Measurements from ENCODE around the gene ANKRD27.
A peak's percentile ranks its signal among the peaks of the same experiment; 100 is the strongest.
"Not testable (repeated sequence)": the region's sequence is repeated elsewhere in the genome, so short reads cannot be mapped to it uniquely, and the experiment has no call there.

ANKRD27 gene

DNA sequence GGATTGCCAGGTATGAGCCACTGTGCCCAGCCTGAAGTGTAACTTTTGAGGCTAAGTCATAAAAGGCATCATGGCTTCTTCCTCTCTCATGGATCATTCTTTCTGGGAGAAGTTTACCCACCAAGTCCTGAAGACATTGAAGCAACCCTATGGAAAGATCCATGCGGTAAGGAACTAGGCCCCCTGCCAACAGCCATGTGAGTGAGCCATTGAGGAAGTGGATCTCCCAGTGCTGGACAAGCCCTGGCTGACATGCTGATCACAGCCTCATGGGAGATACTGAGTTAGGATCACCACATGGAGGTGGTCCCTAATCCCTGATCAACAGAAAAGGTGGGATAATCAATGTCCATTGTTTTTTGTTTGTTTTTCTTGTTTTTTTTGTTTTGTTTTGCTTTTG, 13.3 kb upstream of the ANKRD27 start:
- no peak for DNase-seq (ENCODE audit: low read depth in 2 of 2)

DNA sequence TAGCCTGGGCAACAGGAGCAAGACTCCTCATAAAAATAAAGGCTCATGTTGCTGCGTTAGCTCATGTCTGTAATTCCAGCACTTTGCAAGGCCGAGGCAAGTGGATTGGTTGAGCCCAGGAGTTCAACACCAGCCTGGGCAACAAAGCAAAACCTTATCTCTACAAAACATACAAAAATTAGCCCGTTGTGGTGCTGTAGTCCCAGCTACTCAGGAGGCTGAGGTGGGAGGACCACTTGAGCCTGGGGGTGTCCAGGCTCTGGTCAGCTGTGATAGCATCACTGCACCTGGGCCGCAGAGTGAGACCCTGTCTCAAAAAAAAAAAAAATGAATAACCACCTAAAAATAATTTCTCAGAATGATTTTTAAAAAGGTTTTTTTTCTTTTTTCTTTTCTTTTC, 12.7 kb upstream of the ANKRD27 start:
- no peak for DNase-seq (ENCODE audit: low read depth in 2 of 2)

DNA sequence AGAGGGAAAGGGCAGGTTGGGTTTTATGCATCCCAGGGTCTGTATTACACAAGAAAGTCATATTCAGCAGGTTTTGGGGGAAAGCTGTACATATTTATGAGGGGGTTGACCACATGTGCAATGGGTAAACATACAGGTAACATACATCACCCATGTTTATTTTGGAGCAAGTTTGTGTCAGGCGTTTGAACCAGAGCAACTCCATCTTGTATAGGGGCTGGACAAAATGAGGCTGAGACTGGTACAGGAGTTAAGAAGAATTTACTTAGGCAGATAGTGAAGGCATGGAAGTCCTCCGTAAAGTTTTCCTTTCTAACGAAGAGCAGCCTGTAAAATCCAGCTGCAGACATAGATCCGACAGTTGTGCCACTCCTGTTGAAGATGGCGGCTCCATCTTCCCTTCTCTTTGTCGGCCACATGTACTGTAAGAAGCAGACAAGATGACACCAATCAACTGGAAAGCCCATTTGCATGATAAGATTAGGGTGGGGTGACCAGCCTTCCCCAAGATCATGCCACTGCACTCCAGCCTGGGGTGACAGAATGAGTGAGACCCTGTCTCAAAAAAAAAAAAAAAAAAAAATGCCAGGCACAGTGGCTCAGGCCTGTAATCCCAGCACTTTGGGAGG, 12.0 kb upstream of the ANKRD27 start:
- DNase-seq (ENCODE audit: low read depth in 2 of 2), result no peak

DNA sequence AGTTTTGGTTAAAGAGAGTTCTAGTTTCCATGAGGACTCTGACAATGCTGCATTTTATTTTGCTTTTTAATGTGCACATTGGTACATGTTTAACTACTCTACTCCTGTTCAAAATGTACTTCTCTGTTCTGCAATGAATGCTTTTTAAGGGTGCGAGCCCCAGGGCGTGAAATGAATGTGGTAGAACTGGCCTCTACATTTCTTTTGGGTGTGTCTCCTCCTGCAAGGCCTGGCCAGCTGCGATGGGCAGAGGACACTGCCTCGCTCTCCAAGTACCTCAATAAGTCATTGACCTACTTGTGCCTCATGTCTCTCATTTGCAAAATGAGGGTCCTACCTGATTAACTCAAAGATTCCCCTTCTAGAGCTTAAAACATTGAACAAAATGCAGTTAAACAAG, 7.3 kb upstream of the ANKRD27 start:
- DNase-seq (ENCODE audit: low read depth in 2 of 2), result no peak

DNA sequence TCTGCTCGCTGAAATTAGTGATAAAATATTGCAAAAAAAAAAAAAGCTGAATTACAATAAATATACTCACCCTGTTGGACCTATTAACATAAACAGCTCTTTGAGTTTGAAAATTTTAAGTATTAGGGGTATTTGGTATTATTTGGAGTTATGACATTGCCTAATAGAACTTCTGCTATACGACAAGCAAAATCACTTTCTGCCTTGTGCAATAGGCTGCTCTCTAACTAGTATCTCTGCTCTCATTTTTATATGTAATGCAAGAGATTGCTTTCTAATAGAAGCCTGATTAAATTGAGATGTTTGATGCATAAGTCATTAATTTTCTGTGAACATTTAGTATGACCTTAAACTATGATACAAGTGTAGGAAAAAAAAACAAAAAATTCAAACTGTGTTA, 6.0 kb upstream of the ANKRD27 start:
- DNase-seq (ENCODE audit: low read depth in 2 of 2), result no peak

DNA sequence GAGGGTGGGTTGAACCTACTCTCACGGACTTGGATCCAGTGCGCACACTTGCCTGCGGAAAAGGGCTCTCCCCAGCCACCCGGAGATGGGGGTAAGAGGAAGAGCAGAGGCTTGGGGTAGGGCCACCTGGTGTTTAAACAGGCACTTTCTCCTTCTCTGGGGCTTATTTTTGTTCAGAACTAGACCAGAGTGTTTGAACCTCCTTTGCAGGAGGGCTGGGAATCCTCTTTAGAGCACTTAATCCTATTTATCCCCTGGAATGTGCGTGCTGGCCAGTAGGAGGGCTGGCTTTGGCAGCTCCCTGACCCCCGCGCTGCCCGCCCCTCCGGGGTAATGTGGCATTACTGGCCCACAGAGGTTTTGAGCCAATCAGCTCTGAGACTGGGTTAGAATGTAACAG, 2.7 kb upstream of the ANKRD27 start:
- DNase-seq (ENCODE audit: low read depth in 2 of 2), result no peak

DNA sequence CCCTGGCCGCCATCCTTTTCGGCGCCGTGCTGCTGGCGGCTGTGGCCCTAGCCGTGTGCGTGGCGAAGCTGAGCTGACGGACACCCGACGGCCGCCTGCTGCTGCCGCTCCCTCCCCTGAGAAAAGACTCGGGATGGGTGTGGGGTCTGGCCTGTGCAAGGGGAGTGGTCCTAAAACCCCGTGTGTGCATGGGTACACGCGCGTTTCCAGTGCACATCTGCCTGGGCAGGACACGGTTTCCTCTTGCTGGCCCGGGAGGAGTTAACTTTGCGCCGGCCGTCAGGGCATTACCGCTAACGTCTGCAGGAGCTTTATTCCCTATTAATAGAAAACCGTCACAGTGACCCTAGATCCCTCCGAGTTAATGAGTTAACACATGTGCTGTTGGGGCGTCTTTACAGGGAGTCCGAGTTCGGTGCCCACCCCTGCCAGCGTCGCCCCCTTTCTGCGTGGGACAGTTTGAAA, 1.9 kb upstream of the ANKRD27 start:
- DNase-seq (ENCODE audit: low read depth in 2 of 2), result no peak

DNA sequence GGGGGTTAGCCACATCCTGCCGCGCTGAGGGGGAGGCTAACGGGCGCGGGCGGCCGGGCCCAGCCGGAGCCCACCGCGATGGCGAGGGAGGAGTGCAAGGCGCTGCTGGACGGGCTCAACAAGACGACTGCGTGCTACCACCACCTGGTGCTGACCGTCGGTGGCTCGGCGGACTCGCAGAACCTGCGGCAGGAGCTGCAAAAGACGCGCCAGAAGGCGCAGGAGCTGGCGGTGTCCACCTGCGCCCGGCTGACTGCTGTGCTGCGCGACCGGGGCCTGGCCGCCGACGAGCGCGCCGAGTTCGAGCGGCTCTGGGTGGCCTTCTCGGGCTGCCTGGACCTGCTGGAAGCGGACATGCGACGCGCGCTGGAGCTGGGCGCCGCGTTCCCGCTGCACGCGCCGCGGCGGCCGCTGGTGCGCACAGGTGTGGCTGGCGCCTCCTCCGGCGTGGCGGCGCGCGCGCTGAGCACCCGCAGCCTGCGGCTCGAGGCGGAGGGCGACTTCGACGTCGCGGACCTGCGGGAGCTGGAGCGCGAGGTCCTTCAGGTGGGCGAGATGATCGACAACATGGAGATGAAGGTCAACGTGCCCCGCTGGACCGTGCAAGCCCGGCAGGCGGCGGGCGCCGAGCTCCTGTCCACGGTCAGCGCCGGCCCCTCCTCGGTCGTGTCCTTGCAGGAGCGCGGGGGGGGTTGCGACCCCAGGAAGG, 1.4 kb upstream of the ANKRD27 start:
- no peak for DNase-seq (ENCODE audit: low read depth in 2 of 2)

DNA sequence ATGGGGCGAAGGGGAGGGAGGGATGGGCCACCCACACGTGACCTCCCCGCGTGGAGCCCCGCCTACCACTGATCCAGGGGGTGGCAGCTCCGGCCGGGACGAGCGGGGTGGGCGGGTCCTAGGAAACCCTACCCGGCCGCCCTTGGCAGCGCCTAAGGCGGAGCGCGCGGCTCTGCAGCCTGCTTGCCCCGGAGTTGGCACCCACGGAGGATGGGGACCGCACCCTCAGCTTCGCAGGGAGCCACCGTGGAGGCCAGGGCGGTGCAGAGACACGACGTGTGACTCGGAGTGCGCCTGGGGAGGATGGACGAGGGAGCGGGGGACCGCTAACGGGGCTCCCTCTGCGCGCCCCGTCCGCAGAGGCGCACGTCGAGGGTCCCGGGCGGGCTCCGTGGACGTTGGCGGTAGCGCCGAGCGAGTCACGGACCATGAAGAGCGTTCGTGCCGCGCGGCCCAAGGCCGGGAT, 773 bp upstream of the ANKRD27 start, which contains the start of gene RGS9BP:
RGS9BP (plus strand) TSS at position 129 of the 466 bp plus-strand sequence. CDS start 416 bp downstream, outside the sequence.
- DNase-seq (ENCODE audit: low read depth in 2 of 2), result peak; percentile 21 to 46

DNA sequence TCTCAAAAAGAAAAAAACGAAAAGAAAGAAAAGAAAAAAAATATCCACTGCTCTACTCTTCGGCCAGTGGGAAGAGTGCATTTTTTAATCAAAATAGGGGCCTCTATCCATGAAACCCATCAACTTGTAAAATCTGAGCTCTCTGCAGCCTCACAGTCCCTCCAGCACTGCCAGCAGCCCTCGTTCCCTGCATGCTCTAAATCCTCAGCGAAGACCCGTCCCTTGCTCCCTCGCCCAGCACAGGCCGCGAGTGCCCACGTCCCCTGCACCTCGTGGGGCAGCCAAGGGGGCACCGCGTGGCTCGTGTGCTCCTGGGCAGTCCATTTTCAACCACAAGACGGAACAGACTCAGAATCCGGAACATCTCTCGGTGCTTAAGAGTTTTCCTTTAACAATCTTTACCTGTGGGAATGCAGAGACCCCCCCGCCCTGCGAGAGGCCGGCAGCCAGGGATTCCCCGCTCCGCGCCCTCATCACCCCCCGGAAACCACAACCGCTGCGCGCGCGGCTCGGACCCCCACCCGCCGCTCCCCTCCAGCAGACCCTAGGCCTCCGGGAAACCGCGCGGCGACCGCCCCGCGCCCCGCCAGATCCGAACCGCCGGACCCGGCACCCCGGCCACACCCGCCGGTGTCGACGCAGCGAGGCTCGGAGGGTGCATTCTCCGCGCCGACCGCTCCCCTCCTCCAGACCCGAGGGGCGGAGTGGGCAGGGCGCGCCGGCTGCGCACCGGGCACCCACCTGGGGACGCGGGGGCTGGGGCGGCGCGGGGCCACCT, 638 bp downstream of the ANKRD27 start:
- no peak for DNase-seq (ENCODE audit: low read depth in 2 of 2)

DNA sequence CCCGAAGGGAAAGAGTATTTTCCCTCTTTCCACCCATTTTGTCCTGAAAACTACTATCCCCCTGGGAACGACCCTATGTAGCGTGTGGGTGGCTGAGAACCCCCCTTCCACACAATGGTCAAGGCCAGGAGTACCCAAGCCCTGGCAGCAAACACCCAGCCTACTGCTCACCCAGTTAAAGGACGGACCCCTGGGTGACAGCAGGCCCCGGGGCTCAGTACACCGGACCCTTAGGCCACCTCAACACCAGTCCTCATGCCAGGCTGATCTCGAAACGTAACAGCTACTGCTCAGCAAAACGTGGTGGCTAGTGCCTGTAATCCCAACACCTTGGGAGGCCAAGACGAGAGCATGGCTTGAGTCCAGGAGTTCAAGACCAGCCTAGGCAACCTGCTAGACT, 1.4 kb downstream of the ANKRD27 start:
- no peak for DNase-seq (ENCODE audit: low read depth in 2 of 2)

DNA sequence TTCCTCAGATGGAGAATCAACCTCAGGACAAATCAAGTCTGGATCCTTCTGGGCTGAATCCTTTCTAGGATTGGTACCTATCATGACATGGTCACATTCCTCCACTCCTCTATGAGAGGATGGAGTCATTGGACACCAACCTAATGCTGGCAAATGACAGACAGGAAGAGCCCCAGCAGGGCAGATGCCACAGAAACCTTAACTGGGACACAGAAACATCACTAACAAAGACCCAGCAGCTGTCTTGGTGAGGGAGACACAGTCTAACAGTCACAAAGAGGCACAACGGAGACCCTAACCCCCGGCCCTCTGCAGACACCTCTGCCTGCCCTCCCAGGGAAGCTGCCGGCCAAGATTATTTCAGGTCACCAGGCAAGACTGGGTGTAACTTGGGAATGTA, 2.1 kb downstream of the ANKRD27 start:
- no peak for DNase-seq (ENCODE audit: low read depth in 2 of 2)

DNA sequence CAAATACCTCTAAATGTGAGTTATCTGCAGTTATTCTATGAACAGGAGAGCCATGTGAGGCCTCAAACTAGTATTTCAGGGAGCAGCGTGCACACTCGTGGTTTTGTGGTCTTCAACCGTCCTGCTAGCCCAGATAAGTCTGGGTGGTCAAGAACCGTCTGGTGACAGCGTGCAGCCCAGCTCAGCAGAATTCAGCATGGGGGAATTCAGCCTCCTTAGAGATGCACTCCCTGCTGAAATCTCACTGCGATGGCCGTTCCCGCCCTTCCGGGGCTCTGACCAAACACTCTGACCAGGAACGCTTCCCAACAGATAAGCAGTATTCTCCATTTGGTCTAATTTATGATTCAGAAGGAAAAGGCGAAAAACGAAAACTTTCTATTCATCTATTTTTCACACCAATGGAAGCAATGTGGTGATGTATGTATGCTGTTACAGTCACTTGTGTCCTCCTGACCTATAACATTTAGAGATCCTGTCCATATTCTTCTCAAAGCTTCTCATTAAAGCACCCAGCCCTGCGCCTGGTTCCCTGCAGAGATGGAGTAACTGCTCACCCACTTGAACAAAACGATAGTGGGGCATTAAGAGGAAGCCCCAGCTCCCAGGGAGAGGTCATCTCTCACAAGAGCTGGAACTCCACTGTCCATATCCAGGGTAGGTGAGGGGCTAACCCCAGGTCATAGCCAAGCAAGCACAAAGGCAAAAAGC, 2.9 kb downstream of the ANKRD27 start:
- DNase-seq (ENCODE audit: low read depth in 2 of 2), result no peak

DNA sequence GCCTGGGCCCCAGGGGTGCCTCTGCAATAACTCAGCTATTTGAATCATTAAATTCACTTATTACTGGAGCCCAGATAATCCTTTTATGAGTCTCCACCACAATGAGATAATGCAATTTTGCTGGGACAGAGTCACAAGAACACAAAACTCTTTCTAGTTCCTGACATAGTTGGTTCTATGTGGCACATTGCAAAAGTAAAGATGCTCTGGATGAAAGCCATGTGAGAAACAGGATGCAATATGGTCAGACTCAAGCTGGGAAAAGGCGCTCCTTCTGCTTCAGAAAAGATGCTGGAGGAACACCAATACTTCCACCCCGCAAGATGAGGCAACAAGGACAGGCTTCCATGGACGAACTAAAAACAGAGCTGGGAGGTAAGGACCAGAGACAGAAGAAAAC, 5.7 kb downstream of the ANKRD27 start:
- no peak for DNase-seq (ENCODE audit: low read depth in 2 of 2)

DNA sequence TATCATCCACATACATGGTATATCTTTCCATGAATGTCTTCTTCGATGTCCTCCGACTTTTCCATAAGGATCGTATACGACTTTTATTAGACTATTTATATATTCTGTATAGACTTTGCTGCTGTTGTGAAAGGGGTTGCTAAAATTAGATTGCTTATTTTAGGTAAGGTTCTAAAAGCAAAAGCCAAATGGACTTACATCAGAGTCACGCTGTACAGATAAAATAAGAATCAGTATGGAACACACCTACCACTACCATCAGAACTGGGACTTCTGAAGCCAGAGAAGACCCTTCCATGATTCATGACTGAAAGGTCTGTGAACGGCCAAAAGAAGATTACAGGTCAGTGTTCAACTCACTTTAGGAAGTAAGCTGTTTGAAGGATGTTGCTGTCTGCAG, 8.9 kb downstream of the ANKRD27 start:
- DNase-seq (ENCODE audit: low read depth in 2 of 2), result no peak

DNA sequence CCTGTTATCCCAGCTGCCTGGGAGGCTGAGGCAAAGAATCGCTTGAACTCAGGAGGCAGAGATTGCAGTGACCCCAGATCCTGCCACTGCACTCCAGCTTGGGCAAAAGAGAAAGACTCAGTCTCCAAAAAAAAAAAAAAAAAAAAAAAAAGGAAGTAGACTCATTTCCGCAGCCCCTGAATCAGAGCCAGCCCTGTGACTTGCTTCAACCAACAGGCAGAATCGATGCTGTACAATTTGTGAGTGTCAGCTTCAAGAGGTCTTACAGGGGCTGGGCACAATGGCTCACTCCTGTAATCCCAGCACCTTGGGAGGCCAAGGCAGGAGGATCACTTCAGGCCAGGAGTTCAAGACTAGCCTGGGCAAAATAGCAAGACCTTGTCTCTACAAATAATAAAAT, 12.8 kb downstream of the ANKRD27 start:
- DNase-seq (ENCODE audit: low read depth in 2 of 2), result no peak

DNA sequence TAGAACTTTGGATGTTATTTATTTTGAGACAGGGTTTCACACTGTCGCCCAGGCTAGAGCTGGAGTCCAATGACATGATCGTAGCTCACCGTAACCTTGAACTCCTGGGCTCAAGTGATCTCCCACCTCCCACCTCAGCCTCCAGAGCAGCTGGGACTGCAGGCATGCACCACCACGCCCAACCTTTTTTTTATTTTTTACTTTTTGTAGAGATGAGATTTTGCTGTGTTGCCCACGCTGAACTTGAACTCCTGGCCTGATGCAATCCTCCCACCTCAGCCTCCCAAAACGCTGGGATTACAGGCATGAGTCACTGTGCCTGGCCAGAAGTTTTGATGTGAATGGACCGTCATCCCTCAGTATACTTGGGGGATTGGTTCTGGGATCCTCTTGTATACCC, 13.7 kb downstream of the ANKRD27 start:
- no peak for DNase-seq (ENCODE audit: low read depth in 2 of 2)

DNA sequence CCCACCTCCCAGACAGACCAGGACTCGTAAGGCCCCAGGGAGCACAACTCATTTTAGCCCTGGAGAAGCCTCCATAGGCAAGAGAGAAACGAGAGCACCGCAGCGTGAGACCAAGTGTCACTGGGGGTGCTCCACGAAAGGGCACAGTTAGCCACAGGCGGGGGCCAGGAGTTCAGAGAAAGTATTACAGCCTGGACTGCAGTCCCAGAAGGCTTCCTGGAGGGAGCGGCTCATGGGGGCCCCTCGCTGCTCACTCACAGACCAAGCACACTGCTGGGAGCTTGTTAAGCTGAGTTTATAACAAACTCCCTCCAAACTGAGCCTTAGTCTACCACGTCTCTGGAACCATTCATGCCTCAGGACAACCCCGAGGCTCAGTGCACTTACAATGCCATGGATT, 16.5 kb downstream of the ANKRD27 start:
- DNase-seq (ENCODE audit: low read depth in 2 of 2), result no peak

DNA sequence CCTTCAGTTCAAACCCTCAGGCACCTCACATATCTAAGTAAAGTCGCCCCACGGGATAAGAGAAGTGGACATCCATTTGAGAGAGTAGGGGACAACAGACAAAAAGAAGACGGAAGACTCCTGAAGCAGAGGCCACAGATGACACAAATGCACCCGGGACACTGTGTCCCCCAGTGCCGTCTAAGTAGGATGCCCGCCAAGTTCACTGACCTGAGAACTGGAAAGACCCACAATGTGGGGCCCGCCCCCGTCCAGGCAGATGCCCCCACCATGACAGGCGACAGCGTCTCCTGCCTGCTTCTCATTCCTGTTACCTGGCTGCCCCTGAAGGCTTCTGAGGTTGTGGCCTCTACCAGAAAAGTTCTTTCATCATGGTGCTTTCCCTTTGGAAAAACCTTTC, 16.9 kb downstream of the ANKRD27 start:
- no peak for DNase-seq (ENCODE audit: low read depth in 2 of 2)

DNA sequence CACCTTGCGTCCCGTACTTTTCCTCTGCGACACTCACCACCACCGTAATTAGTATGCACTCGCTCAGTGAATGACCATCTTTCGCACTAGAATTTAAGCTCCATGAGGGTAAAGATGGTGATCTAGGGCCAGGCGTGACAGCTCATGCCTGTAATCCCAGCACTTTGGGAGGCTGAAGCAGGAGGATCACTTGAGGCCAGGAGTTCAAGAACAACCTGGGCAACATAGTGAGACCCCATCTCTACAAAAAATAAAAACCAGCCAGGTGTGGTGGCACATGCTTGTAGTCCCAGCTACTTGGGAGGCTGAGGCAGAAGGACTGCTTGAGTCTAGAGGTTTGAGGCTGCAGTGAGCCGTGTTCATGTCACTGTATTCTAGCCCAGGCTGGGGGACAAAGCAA, 18.6 kb downstream of the ANKRD27 start:
- DNase-seq (ENCODE audit: low read depth in 2 of 2), result not testable (repeated sequence)

DNA sequence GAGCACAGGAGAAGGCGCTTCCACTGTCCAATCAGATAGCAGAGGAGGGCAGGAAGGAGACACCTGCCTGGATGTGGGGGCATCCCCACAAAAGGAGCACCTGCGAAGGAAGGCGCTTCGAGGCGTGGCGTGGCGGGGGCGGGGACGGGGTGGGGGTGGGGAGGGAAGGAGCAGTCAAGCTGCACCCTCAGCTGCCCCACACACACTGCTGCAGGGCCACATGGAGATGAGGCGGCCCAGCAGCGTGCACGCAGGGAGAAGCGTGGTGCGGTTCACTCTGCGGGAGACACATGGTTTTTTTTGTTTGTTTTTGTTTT, 21.4 kb downstream of the ANKRD27 start:
- DNase-seq (ENCODE audit: low read depth in 2 of 2), result no peak

DNA sequence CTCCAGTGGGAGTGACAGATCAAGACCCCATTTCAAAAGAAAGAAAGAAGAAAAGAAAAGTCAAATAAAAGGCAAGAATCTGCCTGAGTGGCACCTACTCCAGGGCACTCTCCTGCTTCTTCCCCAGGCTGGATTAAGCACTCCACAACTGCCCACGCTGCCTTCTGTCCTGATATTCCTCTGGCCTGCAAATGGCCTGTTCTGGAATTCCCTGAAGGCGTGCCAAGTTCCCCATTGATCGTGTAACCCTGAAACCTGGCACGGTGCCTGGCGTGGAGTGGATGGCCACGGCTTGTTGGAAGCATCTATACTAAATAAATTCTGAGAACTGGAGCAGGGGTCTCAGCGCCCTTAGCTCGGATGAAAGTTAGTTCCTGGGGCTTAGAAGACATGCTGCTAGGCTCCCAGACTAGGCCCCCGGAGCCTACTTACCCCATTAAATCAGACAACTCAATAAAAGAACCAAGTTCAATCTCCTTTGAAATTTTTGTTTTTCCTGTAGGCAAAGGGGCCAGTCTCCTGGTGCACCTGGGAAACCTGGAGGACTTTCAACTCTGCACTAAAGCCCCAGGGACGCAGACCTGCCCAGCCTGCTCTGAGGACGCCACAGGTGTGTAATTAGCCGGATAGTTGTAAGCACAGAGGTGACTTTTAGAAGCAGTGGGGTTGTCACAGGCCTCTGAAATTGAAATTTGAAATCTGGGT, 21.9 kb downstream of the ANKRD27 start:
- DNase-seq (ENCODE audit: low read depth in 2 of 2), result no peak
